Spleen (tissue), 7 donors: Measurements from ENCODE around the gene EXOSC6.

Source experiments
- POLR2A ChIP-seq, 3 donors: fragments of 450-650 bp; IDR thresholded peaks; one replicate each; pipeline ENCODE4 v1.5.1; 2017; ENCODE audit warnings: antibody characterized with exemption in 3 of 3, mild to moderate bottlenecking in 1 of 3
- POLR2AphosphoS5 ChIP-seq, 3 donors: sonication (generic); formaldehyde crosslinking; IDR thresholded peaks; one replicate each; pipeline ENCODE4 v1.5.1; 2017; ENCODE audit warnings: antibody characterized with exemption in 3 of 3
- TF ChIP-seq, protein P1 (sequence below), 11 experiments: fragments of 200-600 bp in 7 of 11; fragments of 450-650 bp in 4 of 11; sonication (generic) in 4 of 11; IDR thresholded peaks in 8 of 11; conservative IDR thresholded peaks in 3 of 11; 1 replicate in 7 of 11; 2 replicates in 4 of 11; pipeline versions ENCODE4 v1.4.0 to v1.8.0; 2016 to 2021; ENCODE audit warnings: antibody characterized with exemption in 11 of 11, inconsistent platforms in 4 of 11, mild to moderate bottlenecking in 1 of 11
- donor health status: DM: no; HTN: no; CAD: no; lungs with moderate emphysema.
- donor health status: DM: no; HTN: no; CAD: no.
- donor health status: DM: no; HTN: no; CAD: no.

DNA sequence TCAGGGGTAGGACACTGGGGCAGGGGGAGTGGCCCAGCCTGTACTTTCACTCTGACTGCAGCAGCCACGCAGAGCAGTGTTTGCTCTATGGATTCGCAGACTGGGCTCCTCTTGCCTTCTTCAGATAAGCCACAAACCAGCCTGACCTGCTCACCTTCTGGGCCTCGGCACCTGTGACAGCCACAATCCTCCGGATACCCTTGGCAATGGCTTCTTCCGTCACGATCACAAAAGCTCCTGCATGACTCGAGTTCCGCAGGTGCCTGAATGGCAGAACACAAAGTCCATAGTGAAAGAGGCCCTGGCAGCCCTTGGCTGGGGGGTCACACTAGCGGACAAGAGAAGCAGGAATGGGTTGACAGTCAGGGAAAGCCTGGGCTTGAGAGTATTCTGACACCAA, 3.8 kb upstream of the EXOSC6 start:
- TF ChIP-seq, protein P1, sequence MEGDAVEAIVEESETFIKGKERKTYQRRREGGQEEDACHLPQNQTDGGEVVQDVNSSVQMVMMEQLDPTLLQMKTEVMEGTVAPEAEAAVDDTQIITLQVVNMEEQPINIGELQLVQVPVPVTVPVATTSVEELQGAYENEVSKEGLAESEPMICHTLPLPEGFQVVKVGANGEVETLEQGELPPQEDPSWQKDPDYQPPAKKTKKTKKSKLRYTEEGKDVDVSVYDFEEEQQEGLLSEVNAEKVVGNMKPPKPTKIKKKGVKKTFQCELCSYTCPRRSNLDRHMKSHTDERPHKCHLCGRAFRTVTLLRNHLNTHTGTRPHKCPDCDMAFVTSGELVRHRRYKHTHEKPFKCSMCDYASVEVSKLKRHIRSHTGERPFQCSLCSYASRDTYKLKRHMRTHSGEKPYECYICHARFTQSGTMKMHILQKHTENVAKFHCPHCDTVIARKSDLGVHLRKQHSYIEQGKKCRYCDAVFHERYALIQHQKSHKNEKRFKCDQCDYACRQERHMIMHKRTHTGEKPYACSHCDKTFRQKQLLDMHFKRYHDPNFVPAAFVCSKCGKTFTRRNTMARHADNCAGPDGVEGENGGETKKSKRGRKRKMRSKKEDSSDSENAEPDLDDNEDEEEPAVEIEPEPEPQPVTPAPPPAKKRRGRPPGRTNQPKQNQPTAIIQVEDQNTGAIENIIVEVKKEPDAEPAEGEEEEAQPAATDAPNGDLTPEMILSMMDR (IDR thresholded peaks at IDR 0.05 in 8 of 11, conservative IDR thresholded peaks at IDR 0.05 in 3 of 11), result no peak
- TF ChIP-seq POLR2A (IDR thresholded peaks at IDR 0.05), result no peak
- no peak for TF ChIP-seq POLR2AphosphoS5 (IDR thresholded peaks at IDR 0.05)
